Liver (tissue), 3 donors: ENCODE results near the gene FRMPD4.

ENCODE experiments used
- ATF3 ChIP-seq: IDR thresholded peaks from 2 replicates; pipeline ENCODE4 v1.6.1; 2016; ENCODE audit warnings: antibody characterized with exemption
- CTCF ChIP-seq: fragments of 150-350 bp; IDR thresholded peaks from 2 replicates; pipeline ENCODE4 v1.5.1; 2017; ENCODE audit warnings: improper control_type of control experiment, low read depth, low read length; ENCODE audit not compliant: missing input control
- GABPA ChIP-seq, 2 donors: IDR thresholded peaks in 1 of 2; conservative IDR thresholded peaks in 1 of 2; 2 replicates each; pipeline ENCODE4 v1.6.1; 2016; ENCODE audit warnings: antibody characterized with exemption in 2 of 2, mild to moderate bottlenecking in 1 of 2, moderate library complexity in 1 of 2
- HNF4G ChIP-seq: IDR thresholded peaks from 2 replicates; pipeline ENCODE4 v1.6.1; 2016; ENCODE audit warnings: antibody characterized with exemption
- JUND ChIP-seq, 2 donors: IDR thresholded peaks; 2 replicates each; pipeline ENCODE4 v1.6.1; 2016; ENCODE audit warnings: antibody characterized with exemption in 2 of 2
- MAX ChIP-seq: IDR thresholded peaks from 2 replicates; pipeline ENCODE4 v1.6.1; 2016; ENCODE audit warnings: antibody characterized with exemption
- RAD21 ChIP-seq, 2 donors: IDR thresholded peaks; 2 replicates each; pipeline ENCODE4 v1.6.1; 2016; ENCODE audit warnings: antibody characterized with exemption in 2 of 2, mild to moderate bottlenecking in 2 of 2
- REST ChIP-seq: IDR thresholded peaks from 2 replicates; pipeline ENCODE4 v1.6.1; 2016; ENCODE audit warnings: antibody characterized with exemption, mild to moderate bottlenecking
- SP1 ChIP-seq: IDR thresholded peaks from 2 replicates; pipeline ENCODE4 v1.6.1; 2018; ENCODE audit warnings: antibody characterized with exemption, mild to moderate bottlenecking
- TAF1 ChIP-seq: conservative IDR thresholded peaks from 2 replicates; pipeline ENCODE4 v1.6.1; 2016; ENCODE audit warnings: antibody characterized with exemption, mild to moderate bottlenecking
- ZBTB33 ChIP-seq: IDR thresholded peaks from 2 replicates; pipeline ENCODE4 v1.6.1; 2016; ENCODE audit warnings: antibody characterized with exemption
- donor health status: healthy.
- donor health status: healthy.

GRCh38 chrX:12249997-12250396 is 111.7 kb downstream of the FRMPD4 start:
- TF ChIP-seq CTCF (no peak), TAF1 (no peak), ZBTB33 (no peak), RAD21 (IDR thresholded peaks at IDR 0.05) (no peak), REST (no peak), SP1 (no peak), HNF4G (no peak), MAX (no peak), JUND (IDR thresholded peaks at IDR 0.05) (no peak), ATF3 (no peak), GABPA (IDR thresholded peaks at IDR 0.05 in 1 of 2, conservative IDR thresholded peaks at IDR 0.05 in 1 of 2) (no peak)
